Stimulated activated effector memory CD8-positive, alpha-beta T cell treated with anti-CD3 and anti-CD28 coated beads, Interleukin-12 subunit alpha, Interleukin-12 subunit beta, amount 100 ng/mL, for 72 hours (primary cell): ENCODE results near the gene HYAL1.
"Not testable (repeated sequence)": the region's sequence is repeated elsewhere in the genome, so short reads cannot be mapped to it uniquely, and the experiment has no call there.

ENCODE experiments used
- ATAC-seq: fragments of 150-1000 bp; cut with Tn5 transposase; 2 replicates; pipeline ENCODE4 v1.10.0; 2021
- DNase-seq, 2 donors: peaks; one replicate each; pipeline ENCODE4 v3.0.0; 2021 to 2022; ENCODE audit warnings: low spot score in 2 of 2
- H3K27ac Mint-ChIP-seq: one replicate; pipeline ENCODE4 v1.8.0; 2022; ENCODE audit warnings: mild to moderate bottlenecking, mixed read lengths
- H3K36me3 Mint-ChIP-seq: one replicate; pipeline ENCODE4 v1.8.0; 2022; ENCODE audit warnings: mild to moderate bottlenecking, mixed read lengths
- H3K4me1 Mint-ChIP-seq: one replicate; pipeline ENCODE4 v1.8.0; 2022; ENCODE audit warnings: mixed read lengths
- H3K4me3 Mint-ChIP-seq: one replicate; pipeline ENCODE4 v1.8.0; 2022; ENCODE audit warnings: mild to moderate bottlenecking, mixed read lengths
- H3K9me3 Mint-ChIP-seq: one replicate; pipeline ENCODE4 v1.8.0; 2022; ENCODE audit warnings: mixed read lengths

Gene HYAL1

DNA sequence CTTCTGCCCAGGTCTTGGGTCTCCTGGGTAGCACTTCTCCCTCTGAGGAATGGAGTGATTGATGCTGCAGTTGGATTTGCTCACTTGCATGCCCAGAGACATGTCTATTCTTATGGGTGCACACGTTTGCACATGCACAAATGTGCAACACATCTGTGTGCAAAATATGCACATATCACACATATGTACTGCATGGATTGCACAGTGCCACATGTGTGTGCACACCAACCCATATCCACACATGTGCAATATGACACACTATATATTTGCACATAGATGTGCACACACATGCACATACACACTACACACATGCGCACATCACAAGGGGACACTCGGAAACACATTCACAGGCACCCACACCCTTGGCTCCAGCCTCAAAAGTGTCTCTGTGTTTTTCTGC lies 35.1 kb downstream of the HYAL1 start:
- H3K4me3 Mint-ChIP-seq, result no peak overlapping the region
- no peak for ATAC-seq

DNA sequence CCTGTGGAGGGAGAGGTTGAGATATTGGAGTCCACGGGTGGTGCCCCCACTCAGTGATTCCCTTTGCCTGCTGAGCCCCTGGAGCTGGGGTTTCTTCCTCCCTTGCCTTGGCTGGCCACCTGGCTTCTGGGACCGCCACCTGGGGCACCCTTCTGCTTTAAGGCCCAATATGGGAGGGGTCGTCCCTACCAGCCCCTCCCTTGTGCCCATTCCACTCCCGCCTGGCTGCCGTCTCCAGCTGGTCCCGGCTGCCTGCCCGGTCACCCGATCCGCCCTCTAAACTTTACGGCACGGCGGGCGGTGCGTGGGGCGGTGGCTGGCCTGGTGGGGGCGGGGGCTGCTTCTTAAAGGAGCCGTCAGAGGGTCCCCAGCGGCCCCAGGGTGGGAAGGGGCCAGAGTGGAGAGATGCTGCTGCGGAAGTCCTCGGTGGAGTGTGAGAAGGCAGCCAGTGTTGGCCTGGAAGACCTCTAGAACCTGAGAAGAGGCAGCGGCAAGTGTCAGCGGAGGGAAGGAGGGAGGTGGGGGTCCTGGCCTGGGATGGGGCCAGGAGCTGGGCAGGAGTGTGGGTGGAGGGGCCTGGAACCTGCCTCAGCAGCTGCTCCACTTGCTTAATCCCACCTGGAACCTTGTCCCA lies 36.0 kb downstream of the HYAL1 start:
- Mint-ChIP-seq H3K4me3 (no peak overlapping the region), H3K4me1 (peaks cover 6% of the 10 kb centered on the region), H3K27ac (no peak overlapping the region), H3K9me3 (no peaks in the 10 kb centered on the region), H3K36me3 (peaks cover 17% of the 10 kb centered on the region)
- DNase-seq (no peak), ATAC-seq (no peak)

More for the DNA sequence above, 35.1 kb downstream of the HYAL1 start:
- H3K9me3 Mint-ChIP-seq, result no peaks in the 10 kb centered on the region
- no peak for DNase-seq
- H3K27ac Mint-ChIP-seq, result no peak overlapping the region
- peaks cover 12% of the 10 kb centered on the region for H3K4me1 Mint-ChIP-seq
- peaks cover 10% of the 10 kb centered on the region for H3K36me3 Mint-ChIP-seq

DNA sequence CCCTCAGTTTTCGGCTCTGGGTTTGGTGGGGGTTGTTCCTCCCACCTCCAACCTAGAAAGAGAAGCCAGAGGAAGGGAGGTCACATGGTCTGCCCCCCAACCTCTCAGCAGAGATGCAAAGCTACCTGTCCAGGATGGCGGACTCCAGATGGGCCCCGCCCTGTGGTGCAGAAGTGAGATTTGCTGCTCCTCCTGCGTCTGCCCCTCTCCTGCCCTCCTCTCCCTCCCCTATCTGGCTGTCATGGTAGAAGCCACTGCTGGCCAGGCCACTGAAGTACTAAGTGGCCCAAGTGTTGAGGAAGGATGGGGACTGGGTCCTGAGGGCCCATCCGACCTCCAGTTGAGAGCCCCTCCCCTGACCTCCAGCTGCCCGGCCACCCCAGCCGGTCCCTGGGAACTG lies 36.5 kb downstream of the HYAL1 start:
- H3K9me3 Mint-ChIP-seq, result no peaks in the 10 kb centered on the region
- H3K4me3 Mint-ChIP-seq, result no peak overlapping the region
- no peak overlapping the region for H3K27ac Mint-ChIP-seq
- no peak for ATAC-seq
- DNase-seq, result no peak
- peaks cover 6% of the 10 kb centered on the region for H3K4me1 Mint-ChIP-seq
- H3K36me3 Mint-ChIP-seq, result peaks cover 23% of the 10 kb centered on the region

DNA sequence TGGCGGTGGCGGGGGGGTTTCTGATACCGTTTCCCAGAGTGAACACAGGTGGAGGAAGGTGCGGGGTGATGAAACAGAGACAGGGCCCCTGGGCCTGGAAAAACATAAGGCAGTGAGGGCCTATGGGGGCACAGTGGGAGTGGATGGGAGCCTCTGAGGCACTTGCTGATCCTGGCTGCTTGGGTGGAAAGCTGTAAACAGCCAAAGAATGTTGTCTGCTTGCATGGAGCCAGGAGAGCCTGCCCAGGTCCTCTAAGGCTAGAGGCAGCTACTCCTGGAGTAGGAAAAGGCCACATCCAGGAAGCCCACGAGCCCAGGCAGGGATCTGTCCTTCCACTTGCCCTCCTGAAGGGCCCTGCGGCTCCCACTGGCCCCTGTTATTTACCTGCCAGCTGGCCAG lies 37.4 kb downstream of the HYAL1 start:
- H3K27ac Mint-ChIP-seq, result no peak overlapping the region
- no peak for DNase-seq
- H3K4me1 Mint-ChIP-seq, result no peaks in the 10 kb centered on the region
- no peaks in the 10 kb centered on the region for H3K9me3 Mint-ChIP-seq
- peaks cover 29% of the 10 kb centered on the region for H3K36me3 Mint-ChIP-seq
- no peak overlapping the region for H3K4me3 Mint-ChIP-seq
- no peak for ATAC-seq

DNA sequence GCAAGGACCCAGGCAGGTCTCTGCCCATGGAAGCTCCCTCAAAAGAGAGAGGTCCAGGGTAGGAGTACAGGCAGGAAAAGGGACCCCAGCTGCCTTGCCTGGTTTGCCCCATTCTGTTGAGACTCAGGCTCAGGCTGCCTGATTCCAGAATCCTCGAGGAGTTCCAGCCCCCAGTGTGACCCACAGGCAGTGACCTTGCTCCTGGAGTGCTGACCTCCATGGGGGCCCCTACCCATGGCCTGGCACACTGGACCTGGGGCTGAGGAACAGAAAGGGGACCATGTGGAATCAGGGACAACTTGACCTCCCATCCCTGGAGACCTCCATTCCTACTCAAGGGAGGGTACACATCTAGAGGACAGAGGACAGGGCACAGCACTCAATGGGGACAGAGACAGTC lies 37.8 kb downstream of the HYAL1 start:
- H3K4me3 Mint-ChIP-seq, result no peak overlapping the region
- ATAC-seq, result no peak
- DNase-seq, result no peak
- H3K36me3 Mint-ChIP-seq, result peaks cover 34% of the 10 kb centered on the region
- no peaks in the 10 kb centered on the region for H3K4me1 Mint-ChIP-seq
- no peaks in the 10 kb centered on the region for H3K9me3 Mint-ChIP-seq
- no peak overlapping the region for H3K27ac Mint-ChIP-seq

DNA sequence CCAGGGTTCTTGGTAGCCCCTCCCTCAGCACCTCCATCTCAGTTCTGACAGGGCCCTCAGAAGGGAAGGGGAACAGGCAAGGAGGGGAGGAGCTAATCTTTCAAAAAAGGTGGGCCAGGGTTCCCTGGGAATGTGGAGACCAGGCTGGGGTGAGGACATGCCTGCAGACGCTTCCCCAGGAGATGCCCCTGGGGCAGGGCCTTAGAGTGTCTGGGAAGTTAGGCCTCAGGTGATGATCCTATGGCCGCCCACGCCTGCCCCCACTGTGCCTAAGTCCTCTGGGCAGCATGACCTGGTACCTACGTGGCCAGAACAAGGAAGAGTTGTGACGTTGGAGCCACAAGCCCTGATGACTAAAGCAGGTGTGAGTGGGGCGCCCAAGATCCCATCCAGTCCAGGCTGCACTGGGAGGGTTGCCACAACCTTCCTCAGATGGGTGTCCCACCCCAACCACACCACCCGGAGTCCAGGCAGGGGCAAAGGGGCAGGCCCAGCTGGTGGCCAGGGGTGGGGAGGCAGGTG lies 38.3 kb downstream of the HYAL1 start:
- H3K9me3 Mint-ChIP-seq, result no peaks in the 10 kb centered on the region
- no peak overlapping the region for H3K4me3 Mint-ChIP-seq
- no peak overlapping the region for H3K27ac Mint-ChIP-seq
- no peak for DNase-seq
- no peak for ATAC-seq
- H3K4me1 Mint-ChIP-seq, result no peaks in the 10 kb centered on the region
- H3K36me3 Mint-ChIP-seq, result peaks cover 39% of the 10 kb centered on the region

DNA sequence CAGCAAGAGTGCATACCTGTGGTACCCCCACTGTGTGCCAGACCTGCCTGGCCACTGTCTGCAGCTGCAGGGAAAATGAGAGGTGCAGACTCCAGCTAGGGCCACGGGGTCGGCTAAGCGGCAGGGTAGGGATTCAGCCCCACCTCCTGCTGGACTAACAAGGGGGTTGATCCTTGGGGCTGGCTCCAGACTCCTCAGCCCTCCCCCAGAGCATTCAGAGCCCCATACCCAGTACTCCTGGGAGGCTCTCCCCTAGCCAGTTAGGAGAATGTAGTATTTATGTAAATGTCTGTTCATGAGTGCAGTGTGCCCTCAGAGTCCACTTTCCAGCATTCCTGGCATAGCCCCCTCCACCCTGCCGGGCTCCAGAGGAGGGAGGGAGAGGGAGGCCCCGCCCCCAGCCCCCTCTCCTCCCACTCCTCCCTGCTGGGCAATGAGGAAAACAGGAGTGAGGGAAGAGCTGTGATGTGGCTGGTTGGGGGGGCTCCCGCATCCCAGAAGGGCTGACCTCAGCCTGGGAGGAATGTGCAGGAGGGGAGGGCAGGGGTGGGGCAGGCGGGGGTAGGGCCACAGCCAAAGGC lies 38.9 kb downstream of the HYAL1 start:
- Mint-ChIP-seq H3K4me3 (no peak overlapping the region), H3K4me1 (peaks cover 6% of the 10 kb centered on the region), H3K36me3 (peaks cover 45% of the 10 kb centered on the region), H3K9me3 (no peaks in the 10 kb centered on the region), H3K27ac (peak overlapping the region; percentile 29)
- DNase-seq, result no peak
- ATAC-seq, result no peak

DNA sequence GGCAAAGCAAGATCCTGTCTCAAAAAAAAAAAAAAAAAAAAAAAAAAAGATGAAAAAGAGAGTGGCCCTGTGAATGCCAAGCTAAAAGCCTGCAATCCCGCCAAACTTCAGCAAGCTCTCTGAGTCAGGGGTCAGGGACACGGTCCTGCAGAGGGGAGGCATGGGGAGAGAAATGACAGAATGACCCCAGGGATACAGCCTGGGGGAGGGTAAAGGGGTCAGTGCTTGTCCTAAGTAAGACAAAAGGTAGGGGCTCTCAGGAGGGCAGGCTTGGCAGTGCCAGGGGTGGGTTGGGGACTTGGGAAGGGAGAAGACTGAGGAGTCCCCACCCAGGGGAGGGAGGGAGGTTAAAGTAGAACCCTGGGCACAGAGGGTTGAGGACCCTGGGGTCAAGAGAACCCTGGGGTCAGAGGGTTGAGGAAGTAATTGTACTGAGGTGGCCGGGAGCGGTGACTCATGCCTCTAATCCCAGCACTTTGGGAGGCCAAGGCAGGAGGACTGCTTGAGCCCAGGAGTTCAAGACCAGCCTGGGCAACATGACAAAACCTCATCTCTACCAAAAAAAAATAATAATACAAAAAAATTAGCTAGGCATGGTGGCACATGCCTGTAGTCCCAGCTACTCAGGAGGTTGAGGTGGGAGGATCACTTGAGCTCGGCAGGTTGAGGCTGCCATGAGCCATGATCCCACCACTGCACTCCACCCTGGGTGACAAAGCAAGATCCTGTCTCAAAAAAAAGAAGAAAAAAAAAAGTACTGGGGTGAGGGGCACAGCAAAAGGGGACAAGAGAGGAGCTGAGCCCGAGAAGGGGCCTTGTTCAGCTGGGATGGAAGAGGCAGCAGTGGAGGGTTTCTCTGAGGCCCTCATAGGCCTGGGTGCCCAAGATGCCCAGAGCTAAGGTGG lies 39.6 kb downstream of the HYAL1 start:
- DNase-seq, result no peak
- H3K4me3 Mint-ChIP-seq, result no peak overlapping the region
- H3K9me3 Mint-ChIP-seq, result no peaks in the 10 kb centered on the region
- H3K36me3 Mint-ChIP-seq, result peaks cover 52% of the 10 kb centered on the region
- peak overlapping the region; percentile 29 for H3K27ac Mint-ChIP-seq
- H3K4me1 Mint-ChIP-seq, result peaks cover 10% of the 10 kb centered on the region
- no peak for ATAC-seq

DNA sequence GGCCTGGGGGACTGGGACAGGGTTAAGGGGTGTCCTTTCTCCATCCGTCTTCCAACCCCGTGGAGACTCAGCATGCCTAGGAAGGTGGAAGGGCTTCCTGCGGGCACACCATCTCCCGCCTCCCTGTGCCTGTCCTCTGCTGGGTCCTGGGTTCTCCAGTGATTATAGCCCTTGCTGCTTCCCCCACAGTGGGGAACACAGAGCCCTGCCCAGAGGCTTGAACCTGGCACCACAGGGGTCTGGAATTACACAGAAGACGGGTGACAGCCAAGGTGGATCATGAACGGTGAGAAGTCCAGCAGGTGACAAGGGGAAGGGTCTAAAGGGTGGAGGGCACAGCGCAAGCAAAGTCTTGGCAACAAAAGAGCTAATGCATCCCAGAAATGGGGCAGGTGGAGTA lies 40.6 kb downstream of the HYAL1 start:
- Mint-ChIP-seq H3K9me3 (no peaks in the 10 kb centered on the region), H3K36me3 (peaks cover 62% of the 10 kb centered on the region), H3K4me1 (peaks cover 12% of the 10 kb centered on the region), H3K27ac (no peak overlapping the region), H3K4me3 (no peak overlapping the region)
- ATAC-seq (no peak), DNase-seq (no peak)

DNA sequence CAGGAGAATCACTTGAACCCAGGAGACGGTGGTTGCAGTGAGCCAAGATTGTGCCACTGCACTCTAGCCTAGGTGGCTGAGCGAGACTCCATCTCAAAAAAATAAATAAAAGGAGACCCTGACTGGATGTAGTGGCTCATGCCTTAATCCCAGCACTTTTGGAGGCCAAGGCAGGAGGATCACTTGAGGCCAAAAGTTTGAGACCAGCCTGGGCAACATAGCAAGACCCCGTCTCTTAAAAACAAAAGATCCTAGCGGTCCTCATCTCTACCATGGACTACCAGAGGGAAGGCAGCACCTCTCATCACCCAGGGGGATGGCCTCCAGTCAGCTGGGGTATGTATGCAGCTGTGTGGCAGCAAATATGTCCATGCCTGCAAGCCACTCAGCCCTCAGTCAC lies 41.2 kb downstream of the HYAL1 start:
- not testable (repeated sequence) for ATAC-seq, H3K4me3 Mint-ChIP-seq, H3K9me3 Mint-ChIP-seq, DNase-seq, H3K27ac Mint-ChIP-seq
- Mint-ChIP-seq H3K4me1 (peaks cover 12% of the 10 kb centered on the region), H3K36me3 (peaks cover 67% of the 10 kb centered on the region)

DNA sequence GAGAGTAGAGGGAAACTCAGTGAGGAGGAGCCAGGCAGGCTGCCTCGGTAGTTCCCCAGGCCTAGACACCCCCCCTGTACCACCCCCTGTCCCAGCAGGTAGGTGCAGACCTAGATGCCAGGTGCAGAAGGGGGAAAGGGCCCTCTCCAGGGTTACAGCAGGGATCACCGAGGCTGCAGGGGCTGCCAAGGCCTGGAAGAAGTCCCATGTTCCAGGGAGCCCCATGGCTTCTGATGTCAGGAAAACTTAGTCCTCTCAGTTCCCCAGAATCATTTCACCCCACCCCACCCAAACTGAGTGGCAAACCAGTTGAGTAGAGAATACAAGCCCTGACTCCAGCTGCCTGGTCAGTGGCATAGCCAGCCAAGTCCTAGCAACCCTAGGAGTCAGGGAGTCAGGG lies 41.9 kb downstream of the HYAL1 start:
- Mint-ChIP-seq H3K4me1 (peaks cover 12% of the 10 kb centered on the region), H3K4me3 (peak overlapping the region; percentile 66), H3K27ac (no peak overlapping the region), H3K36me3 (peaks cover 74% of the 10 kb centered on the region), H3K9me3 (no peaks in the 10 kb centered on the region)
- ATAC-seq (no peak), DNase-seq (no peak)

DNA sequence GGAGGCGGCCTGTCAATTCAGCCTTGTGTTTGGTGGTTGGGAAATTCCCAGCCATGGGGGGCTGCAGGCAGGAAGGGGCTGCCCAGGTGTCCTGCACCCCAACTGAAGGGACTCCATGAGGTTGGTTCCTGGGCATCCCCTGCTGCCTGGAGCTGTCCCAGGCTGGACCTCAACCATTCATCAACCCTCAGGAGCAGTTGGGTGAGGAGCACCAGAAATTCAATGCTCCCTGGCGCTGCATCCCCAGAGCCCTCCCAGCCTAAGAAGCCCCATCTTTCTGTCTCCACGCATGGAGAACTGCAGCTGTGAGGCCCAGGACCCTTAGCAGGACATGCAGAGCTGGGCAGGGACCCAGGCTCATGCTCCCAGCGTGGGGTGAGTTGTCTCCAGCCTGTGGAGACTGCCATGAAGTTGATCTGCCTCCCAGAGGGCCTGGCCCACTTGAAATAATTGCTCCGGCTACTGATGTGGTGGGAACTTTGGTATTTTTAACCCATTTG lies 42.4 kb downstream of the HYAL1 start:
- H3K27ac Mint-ChIP-seq, result peak overlapping the region; percentile 88
- DNase-seq, result no peak
- H3K9me3 Mint-ChIP-seq, result no peaks in the 10 kb centered on the region
- peaks cover 80% of the 10 kb centered on the region for H3K36me3 Mint-ChIP-seq
- peaks cover 12% of the 10 kb centered on the region for H3K4me1 Mint-ChIP-seq
- ATAC-seq, result no peak
- H3K4me3 Mint-ChIP-seq, result peak overlapping the region; percentile 66

DNA sequence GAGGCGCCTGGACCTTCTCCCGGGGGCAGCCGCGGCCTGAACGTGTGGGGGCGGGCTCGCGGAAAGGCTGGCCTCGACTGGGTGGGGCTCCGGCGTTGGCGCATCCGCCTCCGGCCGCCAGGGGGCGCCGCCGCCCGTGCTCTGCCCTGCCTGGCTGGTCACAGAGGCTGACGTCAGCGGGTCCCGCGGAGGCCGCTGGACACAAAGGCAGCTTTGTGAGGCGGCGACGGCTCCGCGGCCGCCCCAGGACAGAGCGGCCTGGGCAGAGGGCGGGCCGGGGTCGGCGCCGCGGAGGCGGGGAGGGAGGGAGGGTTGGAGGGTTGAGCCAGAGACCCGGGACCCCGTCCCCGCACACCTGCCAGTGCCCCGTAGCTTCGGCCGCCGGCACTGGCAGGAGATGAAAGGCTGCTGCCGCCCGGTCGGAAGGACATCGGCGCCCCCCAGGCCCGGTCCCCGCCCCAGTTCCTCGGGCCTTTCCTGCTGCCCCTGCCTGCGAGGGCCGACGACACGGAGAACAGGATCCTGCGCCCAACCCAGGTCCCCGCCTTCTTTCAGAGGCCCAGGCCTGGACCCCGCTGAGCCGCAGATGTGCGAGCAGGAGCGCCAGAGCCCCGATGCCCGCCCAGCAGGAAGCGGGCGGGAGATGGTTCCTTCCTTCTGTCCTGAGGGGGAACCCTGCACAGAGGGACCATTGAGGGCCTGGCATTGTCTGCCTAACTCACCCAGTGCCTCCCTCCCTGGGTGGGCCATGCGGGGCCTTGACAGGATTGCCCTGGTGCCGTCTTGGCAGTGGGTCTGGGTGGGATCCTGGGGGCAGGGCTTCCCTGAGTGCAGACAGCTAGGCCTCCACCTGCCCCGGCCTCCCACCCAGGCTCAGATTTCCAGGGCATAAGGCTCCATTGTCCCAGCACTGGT lies 43.1 kb downstream of the HYAL1 start:
- ATAC-seq (peak; percentile 94), DNase-seq (peak; percentile 94)
- H3K27ac Mint-ChIP-seq, result peak overlapping the region; percentile 88
- peaks cover 12% of the 10 kb centered on the region for H3K4me1 Mint-ChIP-seq
- H3K36me3 Mint-ChIP-seq, result peaks cover 87% of the 10 kb centered on the region
- peak overlapping the region; percentile 66 for H3K4me3 Mint-ChIP-seq
- H3K9me3 Mint-ChIP-seq, result no peaks in the 10 kb centered on the region

DNA sequence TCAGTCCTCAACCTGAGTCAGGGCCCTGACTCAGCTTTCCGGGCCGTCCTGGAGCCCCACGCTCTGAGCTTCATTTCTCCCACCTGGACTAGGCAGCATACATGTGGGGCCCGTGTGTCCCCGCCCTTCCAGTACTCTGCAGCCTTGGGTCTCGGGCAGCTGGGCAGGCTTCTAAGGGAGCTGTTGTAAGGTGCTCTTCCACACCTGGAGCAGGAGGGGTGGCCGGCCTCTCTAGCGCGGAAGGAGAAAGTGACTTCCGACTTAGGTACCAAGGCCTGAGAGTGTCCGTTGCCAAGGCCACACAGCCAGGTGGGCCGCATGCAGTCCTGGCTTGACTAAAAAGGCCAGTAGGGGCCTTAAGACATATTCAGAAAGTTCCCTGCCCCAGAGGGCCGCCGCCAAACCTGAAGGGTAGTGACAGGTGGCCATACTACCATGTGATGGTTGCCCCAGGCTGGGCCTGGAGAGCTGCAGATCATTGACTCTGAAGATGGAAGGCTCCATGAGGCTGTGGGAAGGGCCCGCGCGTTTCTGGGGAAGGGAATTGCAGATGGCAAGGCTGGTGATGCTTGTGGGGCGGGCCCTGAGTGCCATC lies 43.8 kb downstream of the HYAL1 start:
- no peaks in the 10 kb centered on the region for H3K9me3 Mint-ChIP-seq
- peak overlapping the region; percentile 66 for H3K4me3 Mint-ChIP-seq
- peak overlapping the region; percentile 88 for H3K27ac Mint-ChIP-seq
- peaks cover 16% of the 10 kb centered on the region for H3K4me1 Mint-ChIP-seq
- H3K36me3 Mint-ChIP-seq, result peaks cover 94% of the 10 kb centered on the region
- DNase-seq (no peak), ATAC-seq (peak; percentile 39)
